GM12878 (cell line): Measurements from ENCODE around the gene SELENOS.
A peak's percentile ranks its signal among the peaks of the same experiment; 100 is the strongest.

Experiments used
- EZH2 ChIP-seq: IDR thresholded peaks from 2 replicates; pipeline ENCODE4 v1.6.1; 2012; ENCODE audit warnings: low read depth, mild to moderate bottlenecking, control low read depth, inconsistent platforms, low read length, borderline replicate concordance; ENCODE audit not compliant: control insufficient read depth
- TBL1XR1 ChIP-seq: IDR thresholded peaks from 2 replicates; pipeline ENCODE4 v1.6.1; 2012; ENCODE audit warnings: low read depth, low read length, improper control_type of control experiment
- ZBED1 ChIP-seq: IDR thresholded peaks from 2 replicates; pipeline ENCODE4 v1.6.1; 2016; ENCODE audit warnings: borderline replicate concordance
- TF ChIP-seq, protein P1 (sequence below), 3 experiments: IDR thresholded peaks in 2 of 3; conservative IDR thresholded peaks in 1 of 3; 2 replicates each; pipeline ENCODE4 v1.5.1; 2011; ENCODE audit warnings: low read depth in 3 of 3, low read length in 3 of 3, mild to moderate bottlenecking in 3 of 3, control low read depth in 2 of 3, moderate library complexity in 2 of 3, inconsistent platforms in 1 of 3, mixed read lengths in 1 of 3; ENCODE audit not compliant: control insufficient read depth in 2 of 3, insufficient read depth in 1 of 3; ENCODE audit errors: extremely low read depth in 1 of 3
- TF ChIP-seq, protein P2 (sequence below): IDR thresholded peaks from 2 replicates; pipeline ENCODE4 v1.6.1; 2012; ENCODE audit warnings: low read depth, low read length, improper control_type of control experiment

DNA sequence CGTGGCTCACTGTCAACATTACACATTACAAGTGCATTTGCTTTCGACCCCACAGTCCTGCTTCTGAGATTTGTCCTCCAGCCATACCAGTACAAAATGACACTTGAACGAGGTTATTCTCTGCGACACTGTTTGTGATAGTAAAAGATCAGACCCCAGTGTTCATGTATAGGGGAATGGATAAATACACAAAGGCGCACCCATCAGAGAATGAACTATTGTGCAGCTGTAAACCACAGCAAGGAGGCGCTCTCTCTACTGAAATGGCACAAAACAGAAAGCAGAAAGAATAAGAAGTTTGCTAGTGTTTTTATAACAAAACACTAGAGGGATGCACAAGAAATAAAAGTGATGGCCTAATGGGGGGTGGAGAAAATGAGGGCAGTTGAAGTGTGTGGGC, 20.5 kb downstream of the SELENOS start:
- TF ChIP-seq TBL1XR1: no peak
- TF ChIP-seq EZH2: no peak
- TF ChIP-seq, protein P1, sequence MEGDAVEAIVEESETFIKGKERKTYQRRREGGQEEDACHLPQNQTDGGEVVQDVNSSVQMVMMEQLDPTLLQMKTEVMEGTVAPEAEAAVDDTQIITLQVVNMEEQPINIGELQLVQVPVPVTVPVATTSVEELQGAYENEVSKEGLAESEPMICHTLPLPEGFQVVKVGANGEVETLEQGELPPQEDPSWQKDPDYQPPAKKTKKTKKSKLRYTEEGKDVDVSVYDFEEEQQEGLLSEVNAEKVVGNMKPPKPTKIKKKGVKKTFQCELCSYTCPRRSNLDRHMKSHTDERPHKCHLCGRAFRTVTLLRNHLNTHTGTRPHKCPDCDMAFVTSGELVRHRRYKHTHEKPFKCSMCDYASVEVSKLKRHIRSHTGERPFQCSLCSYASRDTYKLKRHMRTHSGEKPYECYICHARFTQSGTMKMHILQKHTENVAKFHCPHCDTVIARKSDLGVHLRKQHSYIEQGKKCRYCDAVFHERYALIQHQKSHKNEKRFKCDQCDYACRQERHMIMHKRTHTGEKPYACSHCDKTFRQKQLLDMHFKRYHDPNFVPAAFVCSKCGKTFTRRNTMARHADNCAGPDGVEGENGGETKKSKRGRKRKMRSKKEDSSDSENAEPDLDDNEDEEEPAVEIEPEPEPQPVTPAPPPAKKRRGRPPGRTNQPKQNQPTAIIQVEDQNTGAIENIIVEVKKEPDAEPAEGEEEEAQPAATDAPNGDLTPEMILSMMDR (IDR thresholded peaks at IDR 0.05 in 2 of 3, conservative IDR thresholded peaks at IDR 0.05 in 1 of 3; ENCODE audit: control insufficient read depth in 2 of 3, extremely low read depth in 1 of 3, insufficient read depth in 1 of 3, low read depth in 3 of 3, low read length in 3 of 3): peak; percentile 50 to 67 (median 61)
- no peak for TF ChIP-seq ZBED1
- TF ChIP-seq, protein P2, sequence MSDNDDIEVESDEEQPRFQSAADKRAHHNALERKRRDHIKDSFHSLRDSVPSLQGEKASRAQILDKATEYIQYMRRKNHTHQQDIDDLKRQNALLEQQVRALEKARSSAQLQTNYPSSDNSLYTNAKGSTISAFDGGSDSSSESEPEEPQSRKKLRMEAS: no peak
